Measurements from ENCODE around the gene IFI30.

- TF ChIP-seq EZH2 (IDR thresholded peaks at IDR 0.05; ENCODE audit: low read length, missing control alignments) (no peak), CTCF (conservative IDR thresholded peaks at IDR 0.05 in 1 of 2, IDR thresholded peaks at IDR 0.05 in 1 of 2; ENCODE audit: low read depth in 1 of 2, low read length in 2 of 2) (no peak)
These were observed 52.3 kb downstream of the IFI30 start, which contains the start of gene PDE4C for GRCh38 chr19:18225702-18226468.

Measured in fibroblast of lung (primary cell).